K562 (cell line): Measurements from ENCODE around the gene PGGHG. TPM values are rescaled to one million over a fixed set of nuclear protein-coding genes. Genes with fewer than 3 reads are reported as not detected.
A peak's percentile ranks its signal among the peaks of the same experiment; 100 is the strongest.

Experiments used
- ATAC-seq: fragments of 200-7000 bp; cut with Tn5 transposase; 3 replicates; pipeline ENCODE4 v1.9.1; 2020; ENCODE audit warnings: moderate library complexity
- BruUV-seq: library from RNA; stranded (reverse); fragments of 400-500 nt; replicated peaks from 2 replicates; lab custom pipeline; 2021; lab: Mats Ljungman, UMichigan
- CTCF ChIA-PET: fragments of 300-600 bp; formaldehyde crosslinking; extraction: SDS; loops from one replicate; lab custom pipeline; 2021; ENCODE audit warnings: low intra/inter-chr PET ratio; lab: Yijun Ruan, JAX
- POLR2A ChIA-PET: fragments of 300-600, 350-650 bp; sonication (Branson Sonifier 250); formaldehyde crosslinking; extraction: SDS; loops from one replicate; lab custom pipeline; 2021; ENCODE audit warnings: antibody characterized with exemption, inconsistent platforms; lab: Yijun Ruan, JAX
- DNase-seq, 4 experiments: peaks; one replicate each; pipeline versions ENCODE4 v3.0.0 to v3.0.0-alpha.2; 2011 to 2018; ENCODE audit warnings: low spot score in 3 of 4, mixed read lengths in 3 of 4; ENCODE audit errors: extremely low read depth in 1 of 4
- FAIRE-seq: peaks from 2 replicates; lab custom pipeline; 2011; peaks lifted over from hg19 to GRCh38; lab: Jason Lieb, UNC
- H2AFZ ChIP-seq: 2 replicates; pipeline ENCODE4 v1.6.0; 2011; ENCODE audit warnings: low read depth, low read length, control low read depth, inconsistent platforms
- H3K27ac ChIP-seq: fragments of 200-600 bp; 3 replicates; pipeline ENCODE4 v1.8.0; 2011; ENCODE audit warnings: low read depth, mild to moderate bottlenecking, control low read depth, inconsistent platforms, low read length, moderate library complexity, mixed read lengths; ENCODE audit errors: extremely low read depth
- H3K27me3 ChIP-seq, 2 experiments: fragments of 300-600 bp in 1 of 2; 2 replicates in 1 of 2; 3 replicates in 1 of 2; pipeline versions ENCODE4 v1.6.0 to v1.8.0; 2011; ENCODE audit warnings: inconsistent platforms in 2 of 2, low read length in 2 of 2, mild to moderate bottlenecking in 1 of 2, mixed read lengths in 1 of 2, moderate library complexity in 1 of 2; ENCODE audit not compliant: control insufficient read depth in 2 of 2, insufficient read depth in 2 of 2
- H3K36me3 ChIP-seq: fragments of 300-600 bp; 3 replicates; pipeline ENCODE4 v1.8.0; 2011; ENCODE audit warnings: mild to moderate bottlenecking, low read length, inconsistent platforms; ENCODE audit not compliant: control insufficient read depth, insufficient read depth
- H3K4me1 ChIP-seq, 2 experiments: fragments of 200-600 bp in 1 of 2; replicated peaks in 1 of 2; 2 replicates in 1 of 2; 3 replicates in 1 of 2; pipeline versions ENCODE4 v1.5.1 to v1.8.0; 2011; ENCODE audit warnings: inconsistent platforms in 2 of 2, low read length in 2 of 2, mild to moderate bottlenecking in 1 of 2, mixed read lengths in 1 of 2, moderate library complexity in 1 of 2; ENCODE audit not compliant: control insufficient read depth in 2 of 2, insufficient read depth in 2 of 2
- H3K4me2 ChIP-seq: 2 replicates; pipeline ENCODE4 v1.6.1; 2011; ENCODE audit warnings: low read length, control low read depth, inconsistent platforms, mixed read lengths; ENCODE audit not compliant: insufficient read depth
- H3K4me3 ChIP-seq: fragments of 200-600 bp; sonication (generic), shearing (Covaris generic); 2 replicates; pipeline ENCODE4 v1.5.1; 2016; ENCODE audit warnings: control low read depth, inconsistent platforms
- H3K79me2 ChIP-seq: fragments of 200-600 bp; 3 replicates; pipeline ENCODE4 v1.8.0; 2011; ENCODE audit warnings: low read length, inconsistent platforms; ENCODE audit not compliant: control insufficient read depth, insufficient read depth
- H3K9ac ChIP-seq, 2 experiments: 2 replicates each; pipeline versions ENCODE4 v1.6.0 to v1.6.1; 2011; ENCODE audit warnings: low read depth in 2 of 2, low read length in 2 of 2, control low read depth in 1 of 2, inconsistent platforms in 1 of 2, mild to moderate bottlenecking in 1 of 2, mixed read lengths in 1 of 2; ENCODE audit not compliant: insufficient read depth in 1 of 2
- H3K9me1 ChIP-seq: one replicate; pipeline ENCODE4 v1.6.0; 2011; ENCODE audit warnings: inconsistent platforms, mild to moderate bottlenecking, low read length, moderate library complexity; ENCODE audit not compliant: control insufficient read depth, insufficient read depth
- H3K9me3 ChIP-seq: replicated peaks from 2 replicates; pipeline ENCODE4 v1.5.1; 2011; ENCODE audit warnings: low read depth, low read length, inconsistent platforms; ENCODE audit not compliant: control insufficient read depth, insufficient read depth
- H4K20me1 ChIP-seq: replicated peaks from 2 replicates; pipeline ENCODE4 v1.6.1; 2011; ENCODE audit warnings: low read length, inconsistent platforms, mixed read lengths; ENCODE audit not compliant: control insufficient read depth, insufficient read depth
- CCNT2 ChIP-seq: IDR thresholded peaks from 2 replicates; pipeline ENCODE4 v1.6.1; 2011; ENCODE audit warnings: borderline replicate concordance, low read depth, mild to moderate bottlenecking, moderate library complexity, mixed read lengths, low read length; ENCODE audit not compliant: insufficient read length; ENCODE audit errors: extremely low read depth
- CREB1 ChIP-seq, 2 experiments: sonication (generic) in 1 of 2; formaldehyde crosslinking in 1 of 2; IDR thresholded peaks; 2 replicates each; pipeline versions ENCODE4 v1.6.1 to v1.8.0; 2012 to 2022; ENCODE audit warnings: inconsistent platforms in 1 of 2, mild to moderate bottlenecking in 1 of 2, missing genetic modification reagents in 1 of 2, moderate library complexity in 1 of 2
- CXXC5 ChIP-seq: fragments of 250-450 bp; sonication (Bioruptor Pico); IDR thresholded peaks from 2 replicates; pipeline ENCODE4 v1.8.0; 2022; ENCODE audit warnings: inconsistent platforms, mild to moderate bottlenecking, moderate library complexity
- ETS2 ChIP-seq: IDR thresholded peaks from 2 replicates; pipeline ENCODE4 v1.6.1; 2016; ENCODE audit warnings: borderline replicate concordance, missing genetic modification characterization, mild to moderate bottlenecking, moderate library complexity, missing compliant biosample characterization; ENCODE audit not compliant: poor library complexity, severe bottlenecking
- HDAC6 ChIP-seq: IDR thresholded peaks from 2 replicates; pipeline ENCODE4 v1.6.1; 2012; ENCODE audit warnings: low read depth, mild to moderate bottlenecking, control low read depth, inconsistent platforms, low read length, moderate library complexity
- ILF3 ChIP-seq: fragments of 450-650 bp; IDR thresholded peaks from 2 replicates; pipeline ENCODE4 v1.6.1; 2018; ENCODE audit warnings: antibody characterized with exemption, mild to moderate bottlenecking, moderate library complexity, borderline replicate concordance
- JUNB ChIP-seq: fragments of 450-650 bp; formaldehyde crosslinking; conservative IDR thresholded peaks from 2 replicates; pipeline ENCODE4 v1.4.0; 2020; ENCODE audit warnings: mild to moderate bottlenecking
- MAZ ChIP-seq, 2 experiments: fragments of 450-650 bp in 1 of 2; sonication (generic) in 1 of 2; formaldehyde crosslinking; IDR thresholded peaks in 1 of 2; conservative IDR thresholded peaks in 1 of 2; 2 replicates each; pipeline versions ENCODE4 v1.4.0 to v1.5.0; 2020; ENCODE audit warnings: mild to moderate bottlenecking in 1 of 2, missing genetic modification reagents in 1 of 2
- MEF2A ChIP-seq: IDR thresholded peaks from 2 replicates; pipeline ENCODE4 v1.6.1; 2011; ENCODE audit warnings: low read depth, mild to moderate bottlenecking, low read length, moderate library complexity; ENCODE audit not compliant: control insufficient read depth
- NEUROD1 ChIP-seq: fragments of 150-350 bp; IDR thresholded peaks from 2 replicates; pipeline ENCODE4 v1.6.1; 2014; ENCODE audit warnings: borderline replicate concordance, low read length, low read depth; ENCODE audit not compliant: partially characterized antibody
- NR4A1 ChIP-seq, 2 experiments: fragments of 250-450 bp in 1 of 2; fragments of 450-650 bp in 1 of 2; sonication (Bioruptor Pico) in 1 of 2; IDR thresholded peaks; 2 replicates each; pipeline versions ENCODE4 v1.4.0 to v1.6.1; 2016 to 2020; ENCODE audit warnings: mild to moderate bottlenecking in 2 of 2, missing compliant biosample characterization in 1 of 2, missing genetic modification characterization in 1 of 2, moderate library complexity in 1 of 2
- RFX5 ChIP-seq: IDR thresholded peaks from 2 replicates; pipeline ENCODE4 v1.6.1; 2011; ENCODE audit warnings: low read depth, mild to moderate bottlenecking, improper control_type of control experiment, low read length
- SMAD2 ChIP-seq: fragments of 150-350 bp; IDR thresholded peaks from 2 replicates; pipeline ENCODE4 v1.6.1; 2014; ENCODE audit warnings: low read depth, mild to moderate bottlenecking, low read length
- TFAM ChIP-seq: fragments of 250-450 bp; sonication (Bioruptor Pico); conservative IDR thresholded peaks from 2 replicates; pipeline ENCODE4 v1.5.0; 2021; ENCODE audit warnings: mild to moderate bottlenecking, moderate library complexity
- ZFP1 ChIP-seq: fragments of 450-650 bp; formaldehyde crosslinking; IDR thresholded peaks from 2 replicates; pipeline ENCODE4 v1.4.0; 2020; ENCODE audit warnings: mild to moderate bottlenecking, mixed read lengths
- ZFX ChIP-seq: sonication (generic); formaldehyde crosslinking; IDR thresholded peaks from 2 replicates; pipeline ENCODE4 v1.8.0; 2022; ENCODE audit warnings: mild to moderate bottlenecking, missing genetic modification reagents, moderate library complexity
- ZNF175 ChIP-seq: fragments of 200-800 bp; sonication (Bioruptor generic); IDR thresholded peaks from 2 replicates; pipeline ENCODE4 v1.6.1; 2016; ENCODE audit warnings: low read depth, mild to moderate bottlenecking, missing genetic modification characterization, missing compliant biosample characterization
- ZNF780A ChIP-seq: fragments of 250-450 bp; sonication (Bioruptor Pico); IDR thresholded peaks from 2 replicates; pipeline ENCODE4 v1.5.0; 2021; ENCODE audit warnings: mild to moderate bottlenecking
- WGBS: fragments of 100-300 bp; shearing (Covaris generic); methylation state at CpG from one replicate; pipeline ENCODE4 v1.1.6; 2016; ENCODE audit warnings: low coverage, mixed read lengths; ENCODE audit not compliant: insufficient coverage; ENCODE audit errors: missing lambda C conversion rate; 5-methylcytosine and 5-hydroxymethylcytosine counted together
- in situ Hi-C: fragments of 300-500 bp; cut with MboI; formaldehyde crosslinking; loops from 4 replicates; pipeline ENCODE4 v1.15.0; 2018; ENCODE audit warnings: inconsistent platforms, mixed read lengths
- intact Hi-C: fragments of 100-400 bp; cut with micrococcal nuclease; formaldehyde crosslinking; loops from 2 replicates; pipeline ENCODE4 v1.14.2; 2022
- polyA plus RNA-seq, 8 experiments: library from polyadenylated mRNA; depleted of rRNA in 4 of 8; stranded (reverse) in 5 of 8; unstranded in 3 of 8; fragments of >200 nt; fragmentation: Nextera tagmentation in 2 of 8; fragmentation: Illumina TruSeq in 1 of 8; extraction: Ambion mirVana in 2 of 8; extraction: Trizol in 1 of 8; gene quantifications; 2 replicates each; pipeline versions ENCODE4 v1.2.1 to v1.2.3, GENCODE V29; 2011 to 2014; ENCODE audit warnings: inconsistent platforms in 1 of 8, missing spikeins in 1 of 8
- total RNA-seq, 7 experiments: library from RNA; depleted of rRNA in 6 of 7; stranded (reverse); fragments of >200 nt in 6 of 7; fragmentation: Illumina TruSeq in 2 of 7; extraction: Trizol in 2 of 7; gene quantifications; 2 replicates each; pipeline versions ENCODE4 v1.2.1 to v1.2.3, GENCODE V29; 2011 to 2021; ENCODE audit warnings: low replicate concordance in 1 of 7
- TF ChIP-seq, protein P1 (sequence below): fragments of 450-650 bp; IDR thresholded peaks from 2 replicates; pipeline ENCODE4 v1.6.1; 2016; ENCODE audit warnings: low read depth, mild to moderate bottlenecking, moderate library complexity
- TF ChIP-seq, protein P2 (sequence below): sonication (generic); formaldehyde crosslinking; IDR thresholded peaks from 2 replicates; pipeline ENCODE4 v1.9.0; 2022; ENCODE audit warnings: mild to moderate bottlenecking, missing genetic modification reagents

Gene PGGHG
- total and polyA plus RNA-seq, 9 of the 15 experiments (the other 6 are each of a cell fraction or from before 2014, with no cell fraction given), result 0.38 to 85.1 (median 18.1) TPM

DNA sequence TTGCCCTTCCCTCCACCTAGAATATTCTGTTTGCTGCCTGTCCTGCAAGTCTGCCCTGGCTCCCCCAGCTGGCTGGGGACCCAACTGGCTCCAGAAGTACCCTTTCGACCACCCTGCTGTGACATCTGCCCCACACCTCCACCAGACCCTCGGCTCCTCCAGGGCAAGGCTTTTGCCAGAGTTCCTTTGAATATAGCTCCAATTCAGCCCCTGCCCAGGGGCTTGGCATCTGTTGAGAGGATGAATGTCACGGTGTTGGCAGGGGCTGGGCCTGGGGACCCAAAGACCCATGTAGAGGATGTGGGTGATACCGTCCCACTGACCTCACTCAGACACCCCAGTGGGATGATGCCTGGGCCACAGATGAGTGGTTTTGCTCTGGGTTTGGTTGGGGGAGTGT lies 6.8 kb upstream of the PGGHG start:
- intact Hi-C loops (no loop called here), in situ Hi-C loops (no loop called here)
- no TSS peak for BruUV-seq
- no peak for FAIRE-seq
- Histone ChIP-seq H3K4me1 (peaks cover 20 to 66% of the 10 kb centered on the region in 2 experiments), H3K4me2 (no peak overlapping the region), H3K4me3 (no peak overlapping the region), H3K79me2 (peaks cover 3% of the 10 kb centered on the region; the same call in 2 of the 3 replicates), H3K36me3 (peaks cover 3% of the 10 kb centered on the region; the same call in 1 of the 3 replicates), H3K9ac (peak overlapping the region in 1 of 2 experiments; percentile 75; a peak in 1 of 4 replicates), H3K9me1 (no peaks in the 10 kb centered on the region), H3K27me3 (no peaks in the 10 kb centered on the region), H4K20me1 (no peaks in the 10 kb centered on the region), H3K27ac (no peak overlapping the region), H3K9me3 (no peaks in the 10 kb centered on the region; the same call in 1 of the 2 replicates), H2AFZ (no peak overlapping the region)
- WGBS, result 61% methylated on average over 4 of the region's 4 CpGs
- TF ChIP-seq NR4A1 (CRISPR knock-in tag; IDR thresholded peaks at IDR 0.05) (no peak), NR4A1 (tag; IDR thresholded peaks at IDR 0.05) (no peak), SMAD2 (no peak), CREB1 (IDR thresholded peaks at IDR 0.05) (no peak), CREB1 (CRISPR knock-in tag; IDR thresholded peaks at IDR 0.05) (no peak), HDAC6 (no peak), MAZ (CRISPR knock-in tag; conservative IDR thresholded peaks at IDR 0.05 in 1 of 2, IDR thresholded peaks at IDR 0.05 in 1 of 2) (no peak), ETS2 (tag) (no peak), MEF2A (no peak), TFAM (CRISPR knock-in tag) (no peak), CCNT2 (no peak), ZFP1 (no peak), CXXC5 (no peak), JUNB (CRISPR knock-in tag) (no peak), ZFX (CRISPR knock-in tag) (no peak), RFX5 (no peak), ZNF780A (CRISPR knock-in tag) (no peak), NEUROD1 (no peak), ZNF175 (CRISPR knock-in tag) (no peak), ILF3 (no peak)
- TF ChIP-seq, protein P1, sequence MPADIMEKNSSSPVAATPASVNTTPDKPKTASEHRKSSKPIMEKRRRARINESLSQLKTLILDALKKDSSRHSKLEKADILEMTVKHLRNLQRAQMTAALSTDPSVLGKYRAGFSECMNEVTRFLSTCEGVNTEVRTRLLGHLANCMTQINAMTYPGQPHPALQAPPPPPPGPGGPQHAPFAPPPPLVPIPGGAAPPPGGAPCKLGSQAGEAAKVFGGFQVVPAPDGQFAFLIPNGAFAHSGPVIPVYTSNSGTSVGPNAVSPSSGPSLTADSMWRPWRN, result no peak
- TF ChIP-seq, protein P2, sequence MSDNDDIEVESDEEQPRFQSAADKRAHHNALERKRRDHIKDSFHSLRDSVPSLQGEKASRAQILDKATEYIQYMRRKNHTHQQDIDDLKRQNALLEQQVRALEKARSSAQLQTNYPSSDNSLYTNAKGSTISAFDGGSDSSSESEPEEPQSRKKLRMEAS (CRISPR knock-in tag), result no peak
- no peak for DNase-seq
- ChIA-PET POLR2A (interaction anchor here (1.0 kb wide), 2 partner anchors 11 to 73 kb away, joined by 3 read pairs; no protein-coding TSS in a partner anchor), CTCF (no interaction called here)
- no peak for ATAC-seq
